ENCODE data around the gene DPEP3. TPM values are rescaled to one million over a fixed set of nuclear protein-coding genes. Genes with fewer than 3 reads are reported as not detected.
A peak's percentile ranks its signal among the peaks of the same experiment; 100 is the strongest.

Gene DPEP3
- total and polyA plus RNA-seq, 10 of the 15 experiments (the other 5 are each of a cell fraction or from before 2014, with no cell fraction given), result not detected

DNA sequence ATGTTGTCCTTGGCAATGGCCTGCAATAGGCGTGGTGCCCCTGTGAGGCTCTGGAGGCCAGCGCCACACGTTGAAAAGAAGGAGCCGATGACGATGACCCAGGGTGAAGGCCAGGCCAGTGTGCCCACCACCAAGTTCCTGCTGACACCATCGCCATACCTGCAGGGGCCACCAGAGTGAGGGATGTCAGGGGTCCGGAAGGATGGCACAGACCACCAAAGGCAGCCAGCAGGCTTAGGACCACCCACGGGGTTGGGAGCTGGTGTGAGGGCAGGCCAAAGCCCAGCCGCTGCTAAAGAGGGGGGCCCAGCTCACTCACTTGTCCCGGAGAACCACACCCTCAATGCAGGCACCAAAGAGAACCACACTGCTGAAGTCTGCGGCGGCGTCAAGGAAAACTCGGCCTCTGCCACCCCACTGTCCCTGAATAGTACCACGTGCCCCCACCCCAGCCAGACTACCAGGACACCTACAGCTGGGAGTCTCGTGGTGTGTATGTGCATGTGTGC is 29.9 kb downstream of the DPEP3 start (continued):
- TF ChIP-seq IKZF2 (IDR thresholded peaks at IDR 0.05), result no peak

DNA sequence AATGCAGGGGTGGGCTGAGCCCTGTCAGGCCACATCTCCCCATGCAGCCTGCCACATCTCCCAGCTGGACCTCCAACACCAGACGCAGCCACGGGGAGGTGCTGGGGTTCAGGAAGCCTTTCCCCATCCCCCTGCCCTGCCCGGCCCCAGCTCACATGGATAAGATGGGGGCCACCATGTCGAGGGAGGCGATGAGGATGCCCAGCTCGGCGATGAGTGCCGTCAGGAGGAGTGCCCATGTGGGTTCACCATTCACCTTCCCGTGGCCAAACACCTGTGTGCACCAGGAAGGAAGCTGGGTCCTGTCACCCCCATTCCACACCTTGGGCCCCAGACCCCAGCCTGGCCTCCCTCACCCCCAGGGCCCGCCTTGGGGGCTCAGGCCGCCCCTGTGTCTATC is 30.7 kb downstream of the DPEP3 start:
- peaks cover 3% of the 10 kb centered on the region; the same call in 1 of the 2 replicates for H3K4me1 ChIP-seq (ENCODE audit: control insufficient read depth, insufficient read depth, low read length)
- no peak overlapping the region for H3K4me2 ChIP-seq (ENCODE audit: control insufficient read depth, insufficient read depth)
- no peaks in the 10 kb centered on the region for H3K9me3 ChIP-seq (replicated peaks; ENCODE audit: control insufficient read depth, insufficient read depth, low read length)
- FAIRE-seq, result no peak
- no peak for ATAC-seq
- ChIA-PET RAD21 (ENCODE audit: unreplicated experiment) (no interaction called here), POLR2A (interaction anchor here (0.6 kb wide), 1 partner anchor 11 kb away, joined by 7 read pairs; no protein-coding TSS in a partner anchor), CTCF (no interaction called here), SMC1A (ENCODE audit: uncharacterized antibody, unreplicated experiment) (no interaction called here)
- peaks cover 0 to 14% of the 10 kb centered on the region in 2 experiments; a peak in 3 of 4 replicates for H3K36me3 ChIP-seq (ENCODE audit: control insufficient read depth in 2 of 2, insufficient read depth in 2 of 2, low read length in 1 of 2)
- no peak overlapping the region for H3K9ac ChIP-seq (ENCODE audit: control insufficient read depth, insufficient read depth, low read length)
- TF ChIP-seq NFIC (IDR thresholded peaks at IDR 0.05; ENCODE audit: low read depth, low read length) (no peak), POLR2A (IDR thresholded peaks at IDR 0.05; ENCODE audit: low read depth, low read length) (0 out of 2 replicates have a peak, but pooled peaks have one; percentile 34)
- WGBS (ENCODE audit: insufficient coverage, insufficient replicate concordance, low lambda C conversion rate, missing lambda C conversion rate), result 88% methylated on average over 10 of the region's 11 CpGs
- no TSS peak for BruUV-seq (replicated peaks)
- no peaks in the 10 kb centered on the region for H4K20me1 ChIP-seq (ENCODE audit: control insufficient read depth, insufficient read depth)
- no peaks in the 10 kb centered on the region for H3K27me3 ChIP-seq (replicated peaks in 1 of 2; ENCODE audit: control insufficient read depth in 2 of 2, insufficient read depth in 2 of 2, low read length in 1 of 2)
- no peak overlapping the region for H2AFZ ChIP-seq (ENCODE audit: control insufficient read depth, low read depth, low read length)
- no peak overlapping the region for H3K27ac ChIP-seq (ENCODE audit: control insufficient read depth, insufficient read depth)
- intact Hi-C loops (cut with micrococcal nuclease; ENCODE audit: unreplicated experiment) (no loop called here), in situ Hi-C loops (cut with MboI) (no loop called here)
- DNase-seq (ENCODE audit: low read depth, low spot score), result no peak
- no peak overlapping the region for H3K4me3 ChIP-seq
- H3K79me2 ChIP-seq (ENCODE audit: control insufficient read depth, insufficient read depth, low read length), result no peaks in the 10 kb centered on the region

DNA sequence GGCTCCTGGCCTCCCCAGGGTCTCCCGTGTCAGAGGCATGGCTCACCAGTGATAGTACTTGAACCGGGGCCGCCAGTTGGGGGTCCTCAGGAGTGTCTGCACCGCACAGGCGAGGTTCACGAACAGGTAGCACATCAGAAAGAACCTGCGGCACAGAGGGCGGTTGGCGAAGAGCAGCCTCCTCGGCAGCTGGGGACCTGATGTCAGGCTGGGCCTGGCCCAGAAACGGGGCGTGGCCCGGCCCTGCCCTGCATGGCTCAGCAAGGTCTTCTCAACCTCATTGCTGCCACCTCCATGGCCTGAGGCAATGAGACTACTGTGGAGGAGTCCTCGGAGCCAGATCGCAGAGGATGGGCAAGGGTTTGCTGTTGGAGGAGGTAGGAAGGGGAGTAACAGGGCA is 32.3 kb downstream of the DPEP3 start:
- no peak overlapping the region for H3K27ac ChIP-seq (ENCODE audit: control insufficient read depth, insufficient read depth)
- no peaks in the 10 kb centered on the region for H4K20me1 ChIP-seq (ENCODE audit: control insufficient read depth, insufficient read depth)
- no peak for ATAC-seq
- no peak overlapping the region for H2AFZ ChIP-seq (ENCODE audit: control insufficient read depth, low read depth, low read length)
- no TSS peak for BruUV-seq (replicated peaks)
- POLR2A ChIA-PET, result no interaction called here
- intact Hi-C loops (cut with micrococcal nuclease; ENCODE audit: unreplicated experiment), result no loop called here
- H3K4me1 ChIP-seq (ENCODE audit: control insufficient read depth, insufficient read depth, low read length), result peaks cover 3% of the 10 kb centered on the region; the same call in 1 of the 2 replicates
- H3K9ac ChIP-seq (ENCODE audit: control insufficient read depth, insufficient read depth, low read length), result no peak overlapping the region
- RAD21 ChIA-PET (ENCODE audit: unreplicated experiment), result no interaction called here
- no peak for FAIRE-seq
- H3K4me3 ChIP-seq, result no peak overlapping the region
- CTCF ChIA-PET, result interaction anchor here (0.6 kb wide), 1 partner anchor 92 kb away, joined by 3 read pairs; no protein-coding TSS in a partner anchor
- peaks cover 0 to 14% of the 10 kb centered on the region in 2 experiments; a peak in 3 of 4 replicates for H3K36me3 ChIP-seq (ENCODE audit: control insufficient read depth in 2 of 2, insufficient read depth in 2 of 2, low read length in 1 of 2)
- H3K4me2 ChIP-seq (ENCODE audit: control insufficient read depth, insufficient read depth), result no peak overlapping the region
- in situ Hi-C loops (cut with MboI), result no loop called here
- no peak for TF ChIP-seq NRF1 (conservative IDR thresholded peaks at IDR 0.05; ENCODE audit: low read depth, low read length)
- no peak for TF ChIP-seq ATF3 (IDR thresholded peaks at IDR 0.05; ENCODE audit: borderline replicate concordance, extremely low read depth, low read depth, low read length)
- TF ChIP-seq MXI1 (IDR thresholded peaks at IDR 0.05; ENCODE audit: low read depth, low read length), result no peak
- no peak for TF ChIP-seq CEBPB (IDR thresholded peaks at IDR 0.05; ENCODE audit: borderline replicate concordance in 1 of 2, low read depth in 2 of 2, low read length in 2 of 2)
- no peak for TF ChIP-seq JUNB (IDR thresholded peaks at IDR 0.05)
- TF ChIP-seq USF2 (IDR thresholded peaks at IDR 0.05; ENCODE audit: borderline replicate concordance, low read depth, low read length), result no peak
- TF ChIP-seq NFYB (IDR thresholded peaks at IDR 0.05; ENCODE audit: insufficient read depth, low read depth, low read length), result no peak
- TF ChIP-seq, protein P1, sequence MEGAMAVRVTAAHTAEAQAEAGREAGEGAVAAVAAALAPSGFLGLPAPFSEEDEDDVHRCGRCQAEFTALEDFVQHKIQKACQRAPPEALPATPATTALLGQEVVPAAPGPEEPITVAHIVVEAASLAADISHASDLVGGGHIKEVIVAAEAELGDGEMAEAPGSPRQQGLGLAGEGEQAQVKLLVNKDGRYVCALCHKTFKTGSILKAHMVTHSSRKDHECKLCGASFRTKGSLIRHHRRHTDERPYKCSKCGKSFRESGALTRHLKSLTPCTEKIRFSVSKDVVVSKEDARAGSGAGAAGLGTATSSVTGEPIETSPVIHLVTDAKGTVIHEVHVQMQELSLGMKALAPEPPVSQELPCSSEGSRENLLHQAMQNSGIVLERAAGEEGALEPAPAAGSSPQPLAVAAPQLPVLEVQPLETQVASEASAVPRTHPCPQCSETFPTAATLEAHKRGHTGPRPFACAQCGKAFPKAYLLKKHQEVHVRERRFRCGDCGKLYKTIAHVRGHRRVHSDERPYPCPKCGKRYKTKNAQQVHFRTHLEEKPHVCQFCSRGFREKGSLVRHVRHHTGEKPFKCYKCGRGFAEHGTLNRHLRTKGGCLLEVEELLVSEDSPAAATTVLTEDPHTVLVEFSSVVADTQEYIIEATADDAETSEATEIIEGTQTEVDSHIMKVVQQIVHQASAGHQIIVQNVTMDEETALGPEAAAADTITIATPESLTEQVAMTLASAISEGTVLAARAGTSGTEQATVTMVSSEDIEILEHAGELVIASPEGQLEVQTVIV (IDR thresholded peaks at IDR 0.05; ENCODE audit: borderline replicate concordance, partially characterized antibody), result no peak
- 88% methylated on average over 15 of the region's 15 CpGs for WGBS (ENCODE audit: insufficient coverage, insufficient replicate concordance, low lambda C conversion rate, missing lambda C conversion rate)
- H3K79me2 ChIP-seq (ENCODE audit: control insufficient read depth, insufficient read depth, low read length), result no peaks in the 10 kb centered on the region
- SMC1A ChIA-PET (ENCODE audit: uncharacterized antibody, unreplicated experiment), result no interaction called here
- no peaks in the 10 kb centered on the region for H3K27me3 ChIP-seq (replicated peaks in 1 of 2; ENCODE audit: control insufficient read depth in 2 of 2, insufficient read depth in 2 of 2, low read length in 1 of 2)
- H3K9me3 ChIP-seq (replicated peaks; ENCODE audit: control insufficient read depth, insufficient read depth, low read length), result no peaks in the 10 kb centered on the region
- no peak for DNase-seq (ENCODE audit: low read depth, low spot score)

Measured in GM12878 (cell line).